Caki2 (cell line): ENCODE data around the gene OTOG. TPM values are rescaled to one million over a fixed set of nuclear protein-coding genes. Genes with fewer than 3 reads are reported as not detected.
A peak's percentile ranks its signal among the peaks of the same experiment; 100 is the strongest.

ENCODE experiments used
- DNase-seq: peaks from one replicate; pipeline ENCODE4 v3.0.0-alpha.2; 2015; ENCODE audit warnings: low read depth
- in situ Hi-C: cut with HindIII; loops from 2 replicates; pipeline ENCODE4 v1.10.0; 2016; ENCODE audit warnings: low sequenced_read_pairs, low pct_unique_long_range_greater_than_20kb, mixed read lengths
- total RNA-seq: library from RNA; depleted of rRNA; stranded (reverse); fragments of >200 nt; shearing (Covaris generic); gene quantifications from 2 replicates; pipeline ENCODE4 v1.2.3, GENCODE V29; 2014; ENCODE audit warnings: low replicate concordance; rRNA removed

OTOG gene, protein sequence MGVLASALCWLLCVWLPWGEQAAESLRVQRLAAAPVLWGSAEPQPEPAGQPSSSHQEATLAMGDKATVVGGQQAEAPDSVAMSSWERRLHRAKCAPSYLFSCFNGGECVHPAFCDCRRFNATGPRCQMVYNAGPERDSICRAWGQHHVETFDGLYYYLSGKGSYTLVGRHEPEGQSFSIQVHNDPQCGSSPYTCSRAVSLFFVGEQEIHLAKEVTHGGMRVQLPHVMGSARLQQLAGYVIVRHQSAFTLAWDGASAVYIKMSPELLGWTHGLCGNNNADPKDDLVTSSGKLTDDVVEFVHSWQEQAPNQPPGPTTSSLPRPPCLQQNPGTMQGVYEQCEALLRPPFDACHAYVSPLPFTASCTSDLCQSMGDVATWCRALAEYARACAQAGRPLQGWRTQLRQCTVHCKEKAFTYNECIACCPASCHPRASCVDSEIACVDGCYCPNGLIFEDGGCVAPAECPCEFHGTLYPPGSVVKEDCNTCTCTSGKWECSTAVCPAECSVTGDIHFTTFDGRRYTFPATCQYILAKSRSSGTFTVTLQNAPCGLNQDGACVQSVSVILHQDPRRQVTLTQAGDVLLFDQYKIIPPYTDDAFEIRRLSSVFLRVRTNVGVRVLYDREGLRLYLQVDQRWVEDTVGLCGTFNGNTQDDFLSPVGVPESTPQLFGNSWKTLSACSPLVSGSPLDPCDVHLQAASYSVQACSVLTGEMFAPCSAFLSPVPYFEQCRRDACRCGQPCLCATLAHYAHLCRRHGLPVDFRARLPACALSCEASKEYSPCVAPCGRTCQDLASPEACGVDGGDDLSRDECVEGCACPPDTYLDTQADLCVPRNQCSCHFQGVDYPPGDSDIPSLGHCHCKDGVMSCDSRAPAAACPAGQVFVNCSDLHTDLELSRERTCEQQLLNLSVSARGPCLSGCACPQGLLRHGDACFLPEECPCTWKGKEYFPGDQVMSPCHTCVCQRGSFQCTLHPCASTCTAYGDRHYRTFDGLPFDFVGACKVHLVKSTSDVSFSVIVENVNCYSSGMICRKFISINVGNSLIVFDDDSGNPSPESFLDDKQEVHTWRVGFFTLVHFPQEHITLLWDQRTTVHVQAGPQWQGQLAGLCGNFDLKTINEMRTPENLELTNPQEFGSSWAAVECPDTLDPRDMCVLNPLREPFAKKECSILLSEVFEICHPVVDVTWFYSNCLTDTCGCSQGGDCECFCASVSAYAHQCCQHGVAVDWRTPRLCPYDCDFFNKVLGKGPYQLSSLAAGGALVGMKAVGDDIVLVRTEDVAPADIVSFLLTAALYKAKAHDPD (N-terminal part only)
- not detected in 2 replicates for total RNA-seq

DNA sequence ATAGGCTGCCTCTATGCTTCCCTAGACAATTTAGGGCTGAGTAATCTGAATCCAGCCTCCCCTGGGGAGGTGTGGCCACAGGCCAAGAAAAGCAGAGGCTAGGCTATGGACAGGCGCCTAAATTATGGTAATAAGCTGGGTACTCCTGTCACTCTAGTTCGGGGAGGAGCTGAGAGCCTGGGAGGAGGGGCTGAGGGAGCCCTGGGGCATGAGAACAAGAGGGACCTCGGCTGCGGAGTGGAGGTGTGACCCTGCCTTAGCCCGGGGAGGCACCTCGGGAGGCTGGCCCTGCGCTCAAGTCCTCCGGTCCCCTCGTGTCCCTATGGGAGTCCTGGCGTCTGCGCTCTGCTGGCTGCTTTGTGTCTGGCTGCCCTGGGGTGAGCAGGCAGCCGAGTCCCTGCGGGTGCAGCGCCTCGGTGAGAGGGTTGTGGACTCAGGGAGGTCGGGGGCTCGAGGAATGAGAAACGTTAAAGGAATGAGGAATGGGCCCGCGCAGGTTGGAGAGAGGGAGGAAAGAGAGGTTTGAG is at the start of gene OTOG:
Gene OTOG, plus strand, starts transcription at position 209 of the 527 bp plus-strand sequence. Its CDS starts 114 bp downstream, at position 323.
- in situ Hi-C loops: no loop called here
- no peak for DNase-seq

GRCh38 chr11:17498058-17498457 is 49.0 kb upstream of the OTOG start:
- in situ Hi-C loops: no loop called here
- DNase-seq: no peak

GRCh38 chr11:17498475-17498874 is 48.6 kb upstream of the OTOG start:
- in situ Hi-C loops: no loop called here
- DNase-seq: no peak

DNA sequence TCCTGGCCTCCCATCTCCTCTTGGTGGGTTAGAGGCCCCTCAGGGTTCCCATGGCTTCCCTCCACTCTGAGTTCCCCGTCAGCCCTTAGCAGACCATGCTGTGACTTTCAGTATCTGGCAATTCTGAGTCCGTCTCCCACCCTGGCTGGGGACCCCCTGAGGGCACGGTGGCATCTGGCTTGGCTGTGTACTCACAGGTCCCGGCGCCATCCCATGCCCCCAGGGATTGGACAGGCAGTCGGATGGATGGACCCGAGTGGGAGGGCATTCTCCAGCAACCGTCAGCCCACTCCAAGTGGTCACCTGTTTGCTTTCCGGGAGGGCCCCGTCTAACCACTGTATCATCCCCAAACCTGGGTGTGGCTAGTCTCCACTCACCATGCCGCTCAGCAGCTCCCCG is 46.4 kb upstream of the OTOG start:
- no peak for DNase-seq
- in situ Hi-C loops: no loop called here

DNA sequence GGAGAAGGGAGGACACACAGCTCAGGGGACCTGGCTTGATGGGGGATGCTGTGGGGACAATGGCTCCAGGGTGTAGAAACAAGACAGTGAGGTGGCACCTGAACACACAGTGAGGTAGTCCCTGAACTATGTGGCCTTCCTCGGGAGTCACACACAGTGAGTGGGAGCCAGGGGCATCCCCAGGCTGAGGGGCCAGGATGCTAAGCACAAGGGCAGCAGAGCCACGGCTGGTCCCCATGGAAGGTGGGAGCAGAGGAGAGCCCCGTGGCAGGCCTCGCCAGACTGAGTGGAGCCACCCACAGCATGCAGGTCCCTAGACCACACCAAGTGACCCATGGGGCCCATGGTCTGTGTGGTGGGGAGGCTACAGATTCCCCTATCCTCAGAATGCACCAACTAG is 44.4 kb upstream of the OTOG start:
- no peak for DNase-seq
- in situ Hi-C loops: no loop called here

DNA sequence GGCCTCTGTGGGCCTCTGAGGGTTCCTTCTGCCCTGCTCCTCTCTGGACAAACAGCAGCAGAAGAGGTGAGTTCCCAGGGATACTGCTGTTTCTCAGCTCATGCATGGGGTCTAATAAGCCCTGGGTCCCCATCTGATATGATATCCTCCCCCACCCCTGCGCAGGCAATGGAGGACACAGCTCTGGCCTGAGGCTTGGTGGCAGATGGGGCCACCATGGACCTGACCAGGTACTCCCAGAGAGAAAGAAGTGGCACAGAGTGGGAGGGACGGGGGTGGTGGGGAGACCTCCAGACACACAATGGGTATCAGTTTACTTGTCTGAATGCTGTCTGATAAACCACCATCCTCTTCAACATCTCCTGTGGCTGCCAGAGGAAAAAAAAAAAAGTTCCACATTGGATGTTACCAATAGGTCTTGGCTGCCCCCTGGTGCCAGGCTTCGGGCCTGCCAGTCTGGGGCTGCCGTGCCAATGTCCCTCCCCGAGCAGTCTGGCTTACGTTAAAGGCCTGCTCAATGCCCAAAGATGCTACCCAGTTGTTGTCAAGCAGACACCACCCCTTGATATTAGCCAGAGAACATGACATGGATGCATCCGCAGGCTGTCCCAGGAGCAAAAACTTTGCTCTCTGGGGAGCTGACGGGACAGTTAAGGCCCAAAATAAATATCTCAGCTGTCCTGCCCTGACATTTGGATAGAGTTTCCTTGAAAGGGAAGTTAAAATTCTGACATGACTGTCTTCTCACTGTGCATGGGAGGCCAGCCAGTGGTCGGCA is 42.5 kb upstream of the OTOG start:
- DNase-seq: peak; percentile 58
- in situ Hi-C loops: no loop called here

GRCh38 chr11:17505146-17505545 is 41.9 kb upstream of the OTOG start:
- in situ Hi-C loops: no loop called here
- DNase-seq: no peak

DNA sequence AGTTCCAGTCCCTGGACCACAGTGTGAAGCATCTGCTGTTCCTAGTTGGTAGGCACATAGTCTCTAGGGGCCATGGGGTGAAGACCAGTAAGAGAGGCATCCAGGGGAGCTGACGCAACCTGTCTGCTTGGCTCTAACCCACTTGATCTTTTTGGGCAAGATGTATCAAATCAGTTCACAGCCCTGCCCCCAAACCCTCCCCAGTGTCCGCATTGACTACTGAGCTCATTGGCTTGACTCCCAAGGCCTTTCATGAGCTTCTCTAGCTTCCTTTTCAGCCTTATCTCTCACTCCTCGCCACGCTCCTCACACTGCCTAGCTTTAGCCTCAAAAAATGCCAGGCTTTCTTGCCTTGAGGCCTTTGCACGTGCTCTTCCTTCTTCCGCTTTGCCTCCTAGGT is 40.7 kb upstream of the OTOG start:
- DNase-seq: no peak
- in situ Hi-C loops: no loop called here

GRCh38 chr11:17506942-17507341 is 40.1 kb upstream of the OTOG start:
- no peak for DNase-seq
- in situ Hi-C loops: no loop called here

DNA sequence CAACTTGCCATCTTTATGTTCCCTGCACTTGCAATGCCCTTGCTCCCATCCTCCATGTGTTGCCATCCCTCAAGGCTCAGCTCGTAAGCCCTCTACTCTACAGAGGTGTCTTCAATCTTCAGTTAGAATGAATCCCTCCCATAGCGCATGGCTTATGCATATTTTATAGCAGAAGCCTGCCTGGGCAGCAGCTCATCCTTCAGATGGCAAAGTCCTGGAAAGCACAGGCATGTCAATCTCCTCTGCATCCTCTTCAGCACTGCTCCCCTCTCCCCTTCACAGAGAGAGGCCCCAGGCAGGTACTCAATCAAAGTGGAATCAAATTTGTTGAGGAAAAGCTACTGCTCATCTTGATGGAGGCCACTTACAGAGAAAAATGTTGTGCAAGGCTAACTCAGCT is 39.3 kb upstream of the OTOG start:
- in situ Hi-C loops: no loop called here
- DNase-seq: no peak

DNA sequence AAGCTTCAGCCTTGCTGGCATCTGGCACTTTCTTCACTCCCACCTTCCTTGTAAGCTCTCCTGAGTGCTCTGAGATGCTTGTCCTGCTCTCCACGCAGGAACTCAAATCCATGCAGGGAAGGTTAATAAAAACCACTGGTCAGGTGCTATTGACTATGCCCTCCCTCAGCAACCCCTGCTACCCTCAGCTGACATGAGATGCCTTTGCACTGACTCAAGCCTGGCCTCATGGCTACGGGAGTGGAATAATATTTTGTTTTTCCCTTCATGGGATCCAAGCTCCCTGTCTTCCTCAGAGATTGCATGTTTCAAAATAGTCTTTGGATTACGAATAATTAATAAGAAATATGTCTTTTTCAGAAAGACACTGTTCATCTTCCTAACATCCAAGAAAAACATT is 38.8 kb upstream of the OTOG start:
- DNase-seq: peak; percentile 48
- in situ Hi-C loops: no loop called here

GRCh38 chr11:17508791-17509190 is 38.3 kb upstream of the OTOG start:
- DNase-seq: peak; percentile 21
- in situ Hi-C loops: no loop called here

DNA sequence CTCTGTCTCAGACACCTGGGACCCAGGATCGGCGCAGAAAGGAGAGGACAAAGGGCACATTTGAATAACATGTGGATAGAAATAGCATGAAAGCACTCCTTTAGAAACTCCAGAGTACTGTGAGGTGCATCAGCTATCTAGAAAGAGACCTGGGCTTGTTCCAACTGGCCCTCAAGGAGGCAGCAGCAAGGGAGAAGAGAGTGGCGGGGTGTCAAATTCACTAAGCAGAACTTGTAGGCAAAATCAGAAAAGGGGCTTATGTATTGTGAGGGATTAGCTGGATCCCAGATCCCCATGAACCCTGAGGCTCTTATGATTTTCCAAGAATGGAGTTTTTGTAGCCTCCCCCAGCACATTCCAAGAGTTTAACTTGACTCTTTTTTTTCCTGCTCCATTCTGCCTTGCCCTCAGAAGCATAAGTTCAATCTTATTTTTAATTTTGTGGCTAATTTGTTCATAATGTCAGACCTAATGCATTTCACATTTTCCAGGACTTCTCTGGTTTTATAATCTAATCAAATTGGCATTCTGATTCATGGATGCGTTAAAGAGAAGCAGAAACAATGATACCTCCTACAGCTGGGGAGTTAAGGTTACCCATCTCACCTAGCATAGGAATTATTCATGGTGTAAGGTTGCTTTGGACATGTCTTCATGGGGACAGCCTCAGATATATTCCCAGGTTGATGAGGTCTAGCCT is 36.4 kb upstream of the OTOG start:
- in situ Hi-C loops: no loop called here

DNA sequence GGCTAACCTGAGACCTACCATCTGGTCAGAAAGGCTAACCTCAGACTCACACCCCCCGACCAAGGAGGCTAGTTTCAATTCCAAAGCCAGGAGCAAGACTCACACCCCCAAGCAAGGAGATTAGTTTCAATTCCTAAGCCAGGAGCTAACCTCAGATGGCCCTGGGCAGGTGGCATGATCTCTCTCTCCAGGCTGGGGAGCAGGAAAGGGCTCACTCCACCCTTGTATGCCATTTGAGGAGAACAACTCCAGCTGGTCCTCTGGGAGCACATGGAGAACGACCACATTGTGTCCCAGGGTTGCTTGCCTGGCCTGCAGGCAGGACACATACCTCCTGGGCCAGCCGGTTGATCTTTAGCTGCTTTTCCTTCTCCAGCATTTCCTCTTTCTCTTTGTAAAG is 35.5 kb upstream of the OTOG start:
- in situ Hi-C loops: no loop called here

More for the DNA sequence above, 36.4 kb upstream of the OTOG start:
- no peak for DNase-seq

GRCh38 chr11:17512101-17512500 is 35.0 kb upstream of the OTOG start:
- no peak for DNase-seq
- in situ Hi-C loops: no loop called here

More for the DNA sequence above, 35.5 kb upstream of the OTOG start:
- no peak for DNase-seq

DNA sequence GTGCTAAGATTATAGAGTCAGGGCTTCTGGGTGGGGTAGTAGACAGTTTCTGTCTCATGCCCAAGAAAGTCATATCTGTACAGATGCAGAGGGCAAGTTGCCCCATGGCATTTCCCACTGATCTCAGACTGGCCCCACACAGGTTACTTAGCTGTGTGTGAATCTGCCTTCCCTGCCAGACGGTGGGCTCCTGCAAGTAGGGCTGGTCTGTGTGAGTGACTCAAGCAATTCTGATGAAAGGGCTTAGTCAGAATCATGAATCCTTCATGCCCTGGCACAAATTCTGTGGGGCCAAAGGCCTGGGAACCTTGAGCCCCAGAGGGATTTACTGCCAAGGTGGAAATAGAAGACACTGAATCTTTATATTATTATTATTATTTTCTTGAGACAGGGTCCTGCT is 33.2 kb upstream of the OTOG start:
- in situ Hi-C loops: no loop called here
- DNase-seq: no peak

DNA sequence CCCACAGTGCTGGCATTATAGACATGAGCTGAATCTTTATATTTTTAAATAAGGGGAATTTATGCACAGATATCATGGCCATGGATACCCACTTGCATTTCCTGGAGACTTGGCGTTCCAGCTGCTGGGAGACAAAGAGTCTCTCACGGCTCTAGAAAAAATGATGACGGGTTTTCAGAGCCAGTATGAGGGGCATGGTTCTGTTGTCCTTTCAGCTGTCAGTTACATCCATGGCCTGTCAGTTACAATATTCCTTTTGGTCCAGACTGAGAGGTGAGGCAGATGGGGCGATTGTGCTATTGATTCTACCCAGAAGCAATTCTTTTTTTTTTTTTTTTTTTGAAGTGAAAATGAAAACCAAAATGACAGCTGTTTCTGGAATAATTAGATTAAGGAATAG is 32.6 kb upstream of the OTOG start:
- in situ Hi-C loops: no loop called here
- DNase-seq: no peak
